Prostate gland (tissue), 2 donors: ENCODE measurements around the gene VSTM2A. TPM values are rescaled to one million over a fixed set of nuclear protein-coding genes. Genes with fewer than 3 reads are reported as not detected.

Experiments
- DNase-seq: peaks from one replicate; pipeline ENCODE4 v3.0.0-alpha.2; 2019; ENCODE audit warnings: low spot score
- H3K27ac ChIP-seq, 2 donors: fragments of 200-600 bp; sonication (generic); 2 replicates each; pipeline ENCODE4 v1.5.1; 2017 to 2019
- H3K27me3 ChIP-seq: fragments of 200-600 bp; sonication (generic); replicated peaks from 2 replicates; pipeline ENCODE4 v1.5.1; 2019; ENCODE audit not compliant: insufficient read depth
- H3K36me3 ChIP-seq, 2 donors: fragments of 200-600 bp; sonication (generic); 1 replicate in 1 of 2; 2 replicates in 1 of 2; pipeline versions ENCODE4 v1.5.1 to v1.8.1; 2017 to 2019
- H3K4me1 ChIP-seq: fragments of 200-600 bp; sonication (generic); replicated peaks from 2 replicates; pipeline ENCODE4 v1.5.1; 2019
- H3K4me3 ChIP-seq, 2 donors: fragments of 200-600 bp; sonication (generic); 2 replicates each; pipeline ENCODE4 v1.5.1; 2017 to 2019
- H3K9me3 ChIP-seq: fragments of 200-600 bp; sonication (generic); 2 replicates; pipeline ENCODE4 v1.5.1; 2017
- CTCF ChIP-seq, 4 experiments: fragments of 200-600 bp in 2 of 4; fragments of 450-650 bp in 2 of 4; sonication (generic) in 2 of 4; IDR thresholded peaks; 1 replicate in 3 of 4; 2 replicates in 1 of 4; pipeline ENCODE4 v1.5.1; 2016 to 2019; ENCODE audit warnings: antibody characterized with exemption in 4 of 4, mild to moderate bottlenecking in 2 of 4, moderate library complexity in 2 of 4
- POLR2A ChIP-seq: fragments of 450-650 bp; IDR thresholded peaks from one replicate; pipeline ENCODE4 v1.6.1; 2016; ENCODE audit warnings: antibody characterized with exemption, mild to moderate bottlenecking
- POLR2AphosphoS5 ChIP-seq: sonication (generic); formaldehyde crosslinking; IDR thresholded peaks from one replicate; pipeline ENCODE4 v1.6.1; 2017; ENCODE audit warnings: antibody characterized with exemption
- WGBS: methylation state at CpG from one replicate; pipeline ENCODE4 v1.1.5; 2018; 5-methylcytosine and 5-hydroxymethylcytosine counted together
- intact Hi-C: fragments of 100-400 bp; cut with DNase I; formaldehyde crosslinking; loops from one replicate; pipeline ENCODE4 v1.14.2; 2022
- total RNA-seq, 2 donors: library from RNA; depleted of rRNA; stranded (reverse); fragments of >200 nt; gene quantifications; one replicate each; pipeline ENCODE4 v1.1.0, GENCODE V29; 2016

The VSTM2A gene
- total RNA-seq, 2 donors from 2014 or later: 3.9 to 5.8 TPM

- Histone ChIP-seq H3K27ac (no peak overlapping the region), H3K36me3 (no peaks in the 10 kb centered on the region), H3K27me3 (peaks cover 21% of the 10 kb centered on the region), H3K4me1 (no peaks in the 10 kb centered on the region), H3K4me3 (no peak overlapping the region), H3K9me3 (no peaks in the 10 kb centered on the region)
- DNase-seq: no peak
- intact Hi-C loops: loop anchor here (2.0 kb wide), 1 partner anchor 118 kb away; no protein-coding TSS in a partner anchor
- 2% methylated on average over 15 of the region's 15 CpGs for WGBS
- TF ChIP-seq CTCF (IDR thresholded peaks at IDR 0.05) (no peak), POLR2AphosphoS5 (no peak), POLR2A (no peak)
These were observed 4.8 kb downstream of the VSTM2A start for GRCh38 chr7:54546986-54547314.

GRCh38 chr7:54550471-54550870, 8.3 kb downstream of the VSTM2A start:
- no peaks in the 10 kb centered on the region for H3K36me3 ChIP-seq
- H3K27ac ChIP-seq: no peak overlapping the region
- H3K27me3 ChIP-seq: peaks cover 7% of the 10 kb centered on the region
- TF ChIP-seq POLR2A: no peak
- no peak for TF ChIP-seq CTCF (IDR thresholded peaks at IDR 0.05)
- TF ChIP-seq POLR2AphosphoS5: no peak
- no peaks in the 10 kb centered on the region for H3K4me1 ChIP-seq
- H3K4me3 ChIP-seq: no peak overlapping the region
- WGBS: 91% methylated on average over 3 of the region's 3 CpGs
- no peak for DNase-seq
- intact Hi-C loops: no loop called here
- no peaks in the 10 kb centered on the region for H3K9me3 ChIP-seq

GRCh38 chr7:54556121-54556520, 13.9 kb downstream of the VSTM2A start:
- Histone ChIP-seq H3K4me3 (no peak overlapping the region), H3K4me1 (no peaks in the 10 kb centered on the region), H3K27ac (no peak overlapping the region), H3K27me3 (no peaks in the 10 kb centered on the region), H3K36me3 (no peaks in the 10 kb centered on the region), H3K9me3 (no peaks in the 10 kb centered on the region)
- DNase-seq: no peak
- 24% methylated on average over 1 of the region's 1 CpG for WGBS
- intact Hi-C loops: no loop called here
- TF ChIP-seq CTCF (IDR thresholded peaks at IDR 0.05) (no peak), POLR2A (no peak)

- Histone ChIP-seq H3K27me3 (no peaks in the 10 kb centered on the region), H3K4me3 (no peak overlapping the region), H3K4me1 (no peaks in the 10 kb centered on the region), H3K36me3 (no peaks in the 10 kb centered on the region), H3K27ac (no peak overlapping the region), H3K9me3 (no peaks in the 10 kb centered on the region)
- intact Hi-C loops: no loop called here
- TF ChIP-seq CTCF (IDR thresholded peaks at IDR 0.05) (no peak), POLR2AphosphoS5 (no peak), POLR2A (no peak)
- 84% methylated on average over 1 of the region's 1 CpG for WGBS
- DNase-seq: no peak
These were observed 17.2 kb downstream of the VSTM2A start for GRCh38 chr7:54559401-54559800.

- WGBS: 90% methylated on average over 2 of the region's 2 CpGs
- Histone ChIP-seq H3K4me3 (no peak overlapping the region), H3K36me3 (no peaks in the 10 kb centered on the region), H3K4me1 (no peaks in the 10 kb centered on the region), H3K27me3 (no peaks in the 10 kb centered on the region), H3K9me3 (no peaks in the 10 kb centered on the region), H3K27ac (no peak overlapping the region)
- no peak for DNase-seq
- TF ChIP-seq CTCF (IDR thresholded peaks at IDR 0.05): no peak
- TF ChIP-seq POLR2AphosphoS5: no peak
- no peak for TF ChIP-seq POLR2A
- intact Hi-C loops: no loop called here
These were observed 18.0 kb downstream of the VSTM2A start for GRCh38 chr7:54560198-54560597.
